ENCODE measurements around the gene WDR73. TPM values are rescaled to one million over a fixed set of nuclear protein-coding genes. Genes with fewer than 3 reads are reported as not detected.
"Not testable (repeated sequence)": the region's sequence is repeated elsewhere in the genome, so short reads cannot be mapped to it uniquely, and the experiment has no call there.

The WDR73 gene
- total RNA-seq, 1 donor from 2014 or later, result 51.8 TPM

DNA sequence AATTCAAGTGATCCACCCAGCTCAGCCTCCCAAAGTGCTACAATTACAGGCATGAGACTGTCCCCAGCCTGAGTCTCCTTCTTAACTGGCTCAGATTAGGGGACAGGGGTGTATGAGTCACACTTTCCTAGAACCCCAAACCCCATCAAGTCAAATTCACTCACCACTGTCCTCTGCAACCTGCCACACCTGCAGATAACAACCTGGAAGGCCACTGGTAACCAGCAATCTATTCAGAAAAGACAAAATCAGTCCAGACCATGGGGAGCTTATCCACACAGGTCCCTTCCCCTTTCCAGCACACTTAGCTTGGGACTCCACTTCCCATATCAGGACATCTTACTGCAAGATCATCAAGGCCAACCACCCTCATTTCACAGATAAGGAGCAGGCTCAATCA lies 6.4 kb downstream of the WDR73 start:
- Mint-ChIP-seq H3K36me3 (peaks cover 41% of the 10 kb centered on the region), H3K9me3 (no peaks in the 10 kb centered on the region), H3K27ac (no peak overlapping the region), H3K4me3 (no peak overlapping the region), H3K27me3 (no peaks in the 10 kb centered on the region), H3K4me1 (ENCODE audit: unreplicated experiment) (peaks cover 10% of the 10 kb centered on the region)
- TF ChIP-seq, protein P1, sequence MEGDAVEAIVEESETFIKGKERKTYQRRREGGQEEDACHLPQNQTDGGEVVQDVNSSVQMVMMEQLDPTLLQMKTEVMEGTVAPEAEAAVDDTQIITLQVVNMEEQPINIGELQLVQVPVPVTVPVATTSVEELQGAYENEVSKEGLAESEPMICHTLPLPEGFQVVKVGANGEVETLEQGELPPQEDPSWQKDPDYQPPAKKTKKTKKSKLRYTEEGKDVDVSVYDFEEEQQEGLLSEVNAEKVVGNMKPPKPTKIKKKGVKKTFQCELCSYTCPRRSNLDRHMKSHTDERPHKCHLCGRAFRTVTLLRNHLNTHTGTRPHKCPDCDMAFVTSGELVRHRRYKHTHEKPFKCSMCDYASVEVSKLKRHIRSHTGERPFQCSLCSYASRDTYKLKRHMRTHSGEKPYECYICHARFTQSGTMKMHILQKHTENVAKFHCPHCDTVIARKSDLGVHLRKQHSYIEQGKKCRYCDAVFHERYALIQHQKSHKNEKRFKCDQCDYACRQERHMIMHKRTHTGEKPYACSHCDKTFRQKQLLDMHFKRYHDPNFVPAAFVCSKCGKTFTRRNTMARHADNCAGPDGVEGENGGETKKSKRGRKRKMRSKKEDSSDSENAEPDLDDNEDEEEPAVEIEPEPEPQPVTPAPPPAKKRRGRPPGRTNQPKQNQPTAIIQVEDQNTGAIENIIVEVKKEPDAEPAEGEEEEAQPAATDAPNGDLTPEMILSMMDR (conservative IDR thresholded peaks at IDR 0.05), result no peak
- DNase-seq (ENCODE audit: extremely low spot score, unreplicated experiment), result no peak

DNA sequence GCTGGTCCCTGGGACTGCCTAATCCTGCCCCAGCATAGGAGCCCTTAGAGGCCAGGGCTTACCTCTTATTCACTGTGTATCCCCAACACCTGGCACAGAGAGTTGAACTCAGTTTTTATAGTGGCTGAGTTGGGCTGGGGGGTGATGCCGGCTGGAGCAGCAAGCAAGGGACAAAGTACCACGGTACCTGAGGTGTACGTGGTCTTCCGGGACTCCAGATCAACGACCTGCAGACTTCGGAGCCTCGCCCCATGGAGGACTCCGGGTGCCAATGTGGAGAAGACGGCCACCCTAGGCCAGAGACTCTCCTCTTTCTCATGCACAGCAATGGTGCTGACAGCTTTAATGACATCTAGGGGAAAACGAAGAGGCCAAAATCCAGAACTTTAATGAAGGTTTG lies 8.1 kb downstream of the WDR73 start:
- Mint-ChIP-seq H3K27ac (no peak overlapping the region), H3K27me3 (no peaks in the 10 kb centered on the region), H3K4me1 (ENCODE audit: unreplicated experiment) (no peaks in the 10 kb centered on the region), H3K4me3 (no peak overlapping the region), H3K36me3 (peaks cover 32% of the 10 kb centered on the region), H3K9me3 (no peaks in the 10 kb centered on the region)
- TF ChIP-seq, protein P1 (conservative IDR thresholded peaks at IDR 0.05), result no peak
- DNase-seq (ENCODE audit: extremely low spot score, unreplicated experiment), result no peak

DNA sequence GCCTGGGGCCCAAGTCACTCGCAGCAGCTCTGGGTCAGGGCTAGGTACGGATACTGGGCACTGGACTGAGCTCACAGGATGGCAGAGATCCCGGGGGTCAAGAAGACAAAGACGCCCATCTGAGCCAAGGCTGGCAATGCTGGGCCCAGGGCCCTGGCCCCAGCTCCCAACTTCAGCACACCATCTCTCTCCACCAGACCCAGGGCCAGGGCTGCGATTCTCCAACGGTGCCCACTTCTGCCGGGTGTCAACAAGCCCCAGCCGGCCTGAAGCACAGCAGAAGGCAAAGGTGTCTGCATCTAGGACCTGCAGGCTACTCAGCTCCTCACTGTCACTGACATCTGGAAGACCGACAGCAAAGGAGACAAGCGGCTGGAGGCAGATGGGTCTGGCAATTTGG lies 8.6 kb downstream of the WDR73 start:
- Mint-ChIP-seq H3K36me3 (peaks cover 35% of the 10 kb centered on the region), H3K4me3 (no peak overlapping the region), H3K27ac (no peak overlapping the region), H3K27me3 (no peaks in the 10 kb centered on the region), H3K9me3 (no peaks in the 10 kb centered on the region), H3K4me1 (ENCODE audit: unreplicated experiment) (no peaks in the 10 kb centered on the region)
- DNase-seq (ENCODE audit: extremely low spot score, unreplicated experiment), result no peak
- TF ChIP-seq, protein P1 (conservative IDR thresholded peaks at IDR 0.05), result no peak

DNA sequence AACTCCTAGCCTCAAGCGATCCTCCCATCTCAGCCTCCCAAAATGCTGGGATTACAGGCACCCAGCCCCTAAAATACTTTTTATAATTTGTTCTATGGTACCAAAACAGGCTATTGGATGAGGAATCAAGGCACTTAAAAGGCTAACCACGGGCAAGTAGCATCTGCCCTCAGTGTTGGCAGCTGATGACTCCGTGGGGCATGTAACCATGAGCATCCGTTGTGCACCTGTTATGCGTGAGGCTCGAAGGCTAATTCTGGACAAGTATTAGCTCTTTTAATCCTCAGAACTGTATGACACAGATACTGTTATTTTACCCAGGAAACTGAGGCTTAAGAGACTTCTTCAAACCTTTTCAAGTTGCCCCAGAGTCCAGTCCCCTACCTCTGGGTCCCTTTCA lies 10.2 kb downstream of the WDR73 start:
- Mint-ChIP-seq H3K27ac (no peak overlapping the region), H3K4me3 (no peak overlapping the region), H3K36me3 (peaks cover 39% of the 10 kb centered on the region), H3K9me3 (no peaks in the 10 kb centered on the region), H3K27me3 (no peaks in the 10 kb centered on the region), H3K4me1 (ENCODE audit: unreplicated experiment) (no peaks in the 10 kb centered on the region)
- DNase-seq (ENCODE audit: extremely low spot score, unreplicated experiment), result no peak
- TF ChIP-seq, protein P1 (conservative IDR thresholded peaks at IDR 0.05), result no peak

DNA sequence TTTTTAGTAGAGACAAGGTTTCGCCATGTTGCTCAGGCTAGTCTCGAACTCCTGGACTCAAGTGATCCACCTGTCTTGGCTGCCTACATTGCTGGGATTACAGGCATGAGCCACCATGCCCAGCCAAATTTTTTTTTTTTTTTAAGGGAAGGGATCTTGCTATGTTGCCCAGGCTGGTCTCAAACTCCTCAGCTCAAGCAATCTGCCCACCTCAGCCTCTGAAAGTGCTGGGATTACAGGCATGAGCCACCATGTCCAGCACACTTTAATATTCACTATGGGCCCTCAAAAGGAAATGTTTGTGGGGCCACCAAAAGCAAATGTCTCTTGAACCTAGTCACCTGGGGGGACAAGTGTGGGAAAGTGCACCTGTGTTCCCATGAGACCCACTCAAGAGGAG lies 11.4 kb downstream of the WDR73 start:
- not testable (repeated sequence) for H3K9me3 Mint-ChIP-seq; H3K4me3 Mint-ChIP-seq; H3K27ac Mint-ChIP-seq; DNase-seq (ENCODE audit: extremely low spot score, unreplicated experiment); H3K27me3 Mint-ChIP-seq; H3K4me1 Mint-ChIP-seq (ENCODE audit: unreplicated experiment)
- H3K36me3 Mint-ChIP-seq, result peaks cover 36% of the 10 kb centered on the region

DNA sequence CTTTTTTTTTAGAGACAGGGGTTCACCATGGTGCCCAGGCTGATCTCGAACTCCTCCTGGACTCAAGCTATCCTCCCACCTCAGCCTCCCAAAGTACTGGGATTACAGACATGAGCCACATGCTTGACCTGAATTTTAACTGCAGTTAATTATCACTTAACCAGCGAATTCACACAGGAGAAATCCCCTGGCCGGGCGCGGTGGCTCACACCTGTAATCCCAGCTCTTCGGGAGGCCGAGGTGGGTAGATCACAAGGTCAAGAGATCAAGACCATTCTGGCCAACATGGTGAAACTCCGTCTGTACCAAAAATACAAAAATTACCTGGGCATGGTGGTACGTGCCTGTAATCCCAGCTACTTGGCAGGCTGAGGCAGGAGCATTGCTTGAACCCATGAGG lies 12.2 kb downstream of the WDR73 start:
- H3K27ac Mint-ChIP-seq; H3K27me3 Mint-ChIP-seq; H3K9me3 Mint-ChIP-seq; DNase-seq (ENCODE audit: extremely low spot score, unreplicated experiment); H3K4me3 Mint-ChIP-seq; H3K4me1 Mint-ChIP-seq (ENCODE audit: unreplicated experiment): not testable (repeated sequence)
- H3K36me3 Mint-ChIP-seq, result peaks cover 35% of the 10 kb centered on the region

DNA sequence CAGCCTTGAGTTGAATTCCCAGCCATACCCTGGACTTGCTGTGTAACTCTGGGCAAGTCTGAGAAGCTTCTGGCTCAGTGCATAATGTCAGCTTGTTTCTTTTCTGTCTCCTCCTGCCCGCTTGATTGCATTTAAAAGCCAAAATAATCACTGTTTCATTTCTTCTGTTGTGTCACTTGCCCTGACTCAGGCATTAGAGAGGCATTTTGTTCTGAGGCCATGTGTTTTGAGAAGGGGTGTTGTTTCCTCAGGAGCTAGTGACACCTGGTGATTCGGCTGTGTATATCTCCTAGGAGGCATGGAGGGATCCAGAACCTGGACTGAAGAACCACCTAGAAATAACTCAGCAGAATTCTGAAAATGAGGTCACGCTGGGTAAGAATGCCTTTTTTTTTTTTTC lies 16.0 kb downstream of the WDR73 start:
- peaks cover 8% of the 10 kb centered on the region for H3K27me3 Mint-ChIP-seq
- TF ChIP-seq, protein P1 (conservative IDR thresholded peaks at IDR 0.05), result no peak
- peak overlapping the region; percentile 21 for H3K4me3 Mint-ChIP-seq
- H3K4me1 Mint-ChIP-seq (ENCODE audit: unreplicated experiment), result peaks cover 9% of the 10 kb centered on the region
- peak overlapping the region; percentile 8 for H3K27ac Mint-ChIP-seq
- peaks cover 26% of the 10 kb centered on the region for H3K36me3 Mint-ChIP-seq
- no peak for DNase-seq (ENCODE audit: extremely low spot score, unreplicated experiment)
- H3K9me3 Mint-ChIP-seq, result no peaks in the 10 kb centered on the region
